HCT116 (cell line): Measurements from ENCODE around the gene FGD5. TPM values are rescaled to one million over a fixed set of nuclear protein-coding genes. Genes with fewer than 3 reads are reported as not detected.

Experiments used
- ATAC-seq: fragments of 200-7000 bp; cut with Tn5 transposase; 2 replicates; pipeline ENCODE4 v1.9.1; 2020; ENCODE audit warnings: mild to moderate bottlenecking, moderate library complexity
- BruUV-seq: library from RNA; stranded (reverse); fragments of 400-500 nt; replicated peaks from 2 replicates; lab custom pipeline; 2021; lab: Mats Ljungman, UMichigan
- CTCF ChIA-PET: fragments of 300-600 bp; sonication (Branson Sonifier 250); formaldehyde crosslinking; loops from one replicate; lab custom pipeline; 2021; ENCODE audit warnings: antibody characterized with exemption; lab: Charles Lee
- POLR2A ChIA-PET: fragments of 300-600, 350-600 bp; sonication (Branson Sonifier 250); formaldehyde crosslinking; loops from one replicate; lab custom pipeline; 2021; ENCODE audit warnings: antibody characterized with exemption; lab: Charles Lee
- RAD21 ChIA-PET, 2 experiments: fragments of 300-600 bp; sonication (Branson Sonifier 250); formaldehyde crosslinking; loops; one replicate each; lab custom pipeline; 2023; ENCODE audit warnings: low total read pairs in 2 of 2; ENCODE audit not compliant: uncharacterized antibody in 2 of 2, unreplicated experiment in 2 of 2, low non-redundant PET in 1 of 2; lab: Charles Lee
- DNase-seq: peaks from one replicate; pipeline ENCODE4 v3.0.0-alpha.2; 2010; ENCODE audit warnings: low read depth, low spot score
- H2AFZ ChIP-seq: fragments of 200-600 bp; shearing (Covaris generic), sonication (generic); 2 replicates; pipeline ENCODE4 v1.6.1; 2017; ENCODE audit warnings: low read depth, mixed run types, mixed read lengths, antibody characterized with exemption, low read length; ENCODE audit not compliant: poor library complexity, severe bottlenecking
- H3K27ac ChIP-seq: 2 replicates; pipeline ENCODE4 v1.5.1; 2012; ENCODE audit warnings: low read depth, low read length
- H3K27me3 ChIP-seq: fragments of 200-600 bp; sonication (generic); 2 replicates; pipeline ENCODE4 v1.6.1; 2016; ENCODE audit warnings: mixed run types, low read length, mixed read lengths; ENCODE audit not compliant: insufficient read depth
- H3K36me3 ChIP-seq, 2 experiments: fragments of 200-500 bp in 1 of 2; fragments of 200-600 bp in 1 of 2; sonication (Bioruptor generic) in 1 of 2; sonication (generic) in 1 of 2; 2 replicates each; pipeline versions ENCODE4 v1.5.1 to v1.6.1; 2014 to 2016; ENCODE audit warnings: low read length in 2 of 2, inconsistent platforms in 1 of 2, mixed read lengths in 1 of 2, mixed run types in 1 of 2; ENCODE audit not compliant: insufficient read depth in 2 of 2, control insufficient read depth in 1 of 2
- H3K4me1 ChIP-seq, 2 experiments: fragments of 200-600 bp in 1 of 2; sonication (generic) in 1 of 2; 2 replicates each; pipeline versions ENCODE4 v1.5.1 to v1.6.1; 2012 to 2017; ENCODE audit warnings: low read length in 2 of 2, inconsistent platforms in 1 of 2, mild to moderate bottlenecking in 1 of 2, mixed read lengths in 1 of 2, mixed run types in 1 of 2, moderate library complexity in 1 of 2; ENCODE audit not compliant: insufficient read depth in 2 of 2, control insufficient read depth in 1 of 2
- H3K4me2 ChIP-seq: fragments of 200-600 bp; sonication (generic); 2 replicates; pipeline ENCODE4 v1.6.1; 2017; ENCODE audit warnings: mixed run types, low read length, mixed read lengths
- H3K4me3 ChIP-seq, 2 experiments: fragments of 200-600 bp in 1 of 2; sonication (generic) in 1 of 2; replicated peaks in 1 of 2; 2 replicates each; pipeline ENCODE4 v1.5.1; 2011 to 2016; ENCODE audit warnings: low read length in 2 of 2, control low read depth in 1 of 2, low read depth in 1 of 2, mild to moderate bottlenecking in 1 of 2, mixed read lengths in 1 of 2, mixed run types in 1 of 2
- H3K79me2 ChIP-seq: fragments of 200-600 bp; sonication (generic); 2 replicates; pipeline ENCODE4 v1.6.1; 2017; ENCODE audit warnings: mild to moderate bottlenecking, mixed run types, low read length, moderate library complexity, mixed read lengths; ENCODE audit not compliant: insufficient read depth
- H3K9ac ChIP-seq: fragments of 200-600 bp; sonication (generic); 2 replicates; pipeline ENCODE4 v1.6.1; 2016; ENCODE audit warnings: low read length, mixed read lengths
- H3K9me2 ChIP-seq: fragments of 200-600 bp; sonication (generic), shearing (Covaris generic); 2 replicates; pipeline ENCODE4 v1.6.1; 2017; ENCODE audit warnings: mixed run types, mild to moderate bottlenecking, moderate library complexity; ENCODE audit not compliant: insufficient read depth
- H3K9me3 ChIP-seq, 2 experiments: fragments of 200-500 bp in 1 of 2; fragments of 200-600 bp in 1 of 2; sonication (Bioruptor generic) in 1 of 2; sonication (generic) in 1 of 2; 2 replicates each; pipeline ENCODE4 v1.6.1; 2014 to 2017; ENCODE audit warnings: low read length in 2 of 2, mixed read lengths in 2 of 2, inconsistent platforms in 1 of 2, low read depth in 1 of 2, mild to moderate bottlenecking in 1 of 2, mixed run types in 1 of 2, moderate library complexity in 1 of 2; ENCODE audit not compliant: control insufficient read depth in 1 of 2, insufficient read depth in 1 of 2
- H4K20me1 ChIP-seq: fragments of 200-600 bp; sonication (generic), shearing (Covaris generic); 2 replicates; pipeline ENCODE4 v1.6.1; 2017; ENCODE audit warnings: mixed run types, mild to moderate bottlenecking, moderate library complexity; ENCODE audit not compliant: insufficient read depth
- CBX3 ChIP-seq: IDR thresholded peaks from 2 replicates; pipeline ENCODE4 v1.6.1; 2012; ENCODE audit warnings: low read depth
- CEBPB ChIP-seq: IDR thresholded peaks from 2 replicates; pipeline ENCODE4 v1.6.1; 2012; ENCODE audit warnings: low read depth
- EGR1 ChIP-seq: IDR thresholded peaks from 2 replicates; pipeline ENCODE4 v1.6.1; 2012; ENCODE audit warnings: low read depth
- ELF1 ChIP-seq: IDR thresholded peaks from 2 replicates; pipeline ENCODE4 v1.6.1; 2012; ENCODE audit warnings: low read depth, borderline replicate concordance
- EZH2 ChIP-seq: fragments of 200-600 bp; sonication (generic); IDR thresholded peaks from 2 replicates; pipeline ENCODE4 v1.6.1; 2017; ENCODE audit warnings: antibody characterized with exemption, mixed run types
- EZH2phosphoT487 ChIP-seq: fragments of 200-600 bp; IDR thresholded peaks from 2 replicates; pipeline ENCODE4 v1.6.1; 2018; ENCODE audit warnings: antibody characterized with exemption, borderline replicate concordance
- FOSL1 ChIP-seq: IDR thresholded peaks from 2 replicates; pipeline ENCODE4 v1.6.1; 2012; ENCODE audit warnings: low read depth
- MAX ChIP-seq: IDR thresholded peaks from 2 replicates; pipeline ENCODE4 v1.6.1; 2012
- POLR2A ChIP-seq: IDR thresholded peaks from 2 replicates; pipeline ENCODE4 v1.7.0; 2011; ENCODE audit warnings: borderline replicate concordance; ENCODE audit not compliant: insufficient read depth, insufficient read length; ENCODE audit errors: extremely low read depth
- POLR2AphosphoS5 ChIP-seq: IDR thresholded peaks from 2 replicates; pipeline ENCODE4 v1.6.1; 2011; ENCODE audit warnings: mild to moderate bottlenecking, low read depth, low read length, moderate library complexity
- RAD21 ChIP-seq: IDR thresholded peaks from 2 replicates; pipeline ENCODE4 v1.6.1; 2012; ENCODE audit warnings: low read depth, mild to moderate bottlenecking
- REST ChIP-seq: IDR thresholded peaks from 2 replicates; pipeline ENCODE4 v1.6.1; 2012; ENCODE audit warnings: low read depth
- SIN3A ChIP-seq: IDR thresholded peaks from 2 replicates; pipeline ENCODE4 v1.6.1; 2012; ENCODE audit warnings: low read depth
- SRF ChIP-seq: IDR thresholded peaks from 2 replicates; pipeline ENCODE4 v1.6.1; 2012; ENCODE audit warnings: low read depth
- YY1 ChIP-seq: IDR thresholded peaks from 2 replicates; pipeline ENCODE4 v1.6.1; 2011; ENCODE audit warnings: low read length, low read depth, moderate library complexity, mild to moderate bottlenecking; ENCODE audit not compliant: insufficient replicate concordance; ENCODE audit errors: extremely low read depth
- ZBTB33 ChIP-seq: IDR thresholded peaks from 2 replicates; pipeline ENCODE4 v1.6.1; 2011; ENCODE audit warnings: mild to moderate bottlenecking, low read length, moderate library complexity; ENCODE audit not compliant: insufficient replicate concordance; ENCODE audit errors: extremely low read depth
- intact Hi-C: fragments of 100-400 bp; cut with micrococcal nuclease; formaldehyde crosslinking; loops from 2 replicates; pipeline ENCODE4 v1.10.0; 2022
- total RNA-seq: library from RNA; stranded (reverse); gene quantifications from one replicate; pipeline ENCODE4 v1.2.1, GENCODE V29; 2021; ENCODE audit not compliant: unreplicated experiment

FGD5 gene
- total RNA-seq, 1 experiment from 2014 or later, result 0.22 TPM

- RAD21 ChIA-PET, result no interaction called here
These were observed 107.8 kb downstream of the FGD5 start for GRCh38 chr3:14926592-14926991.

More at GRCh38 chr3:14926592-14926991, 107.8 kb downstream of the FGD5 start:
- H3K4me3 ChIP-seq, result no peak overlapping the region
- H3K9me3 ChIP-seq, result no peaks in the 10 kb centered on the region
- no peak for ATAC-seq
- H3K27ac ChIP-seq, result no peak overlapping the region
- H3K79me2 ChIP-seq, result no peaks in the 10 kb centered on the region
- no peak overlapping the region for H2AFZ ChIP-seq
- intact Hi-C loops, result loop anchor here (5.0 to 10.0 kb wide), 4 partner anchors 116 to 722 kb away; partner anchors contain the start of gene CAPN7
- ChIA-PET CTCF (interaction anchor here (1.6 to 2.3 kb wide), 3 partner anchors 125 to 478 kb away, joined by 3 to 12 read pairs (median 4); partner anchors contain the start of gene MRPS25), POLR2A (no interaction called here)
- H3K9ac ChIP-seq, result no peak overlapping the region
- no peaks in the 10 kb centered on the region for H3K36me3 ChIP-seq
- H3K4me2 ChIP-seq, result no peak overlapping the region
- TF ChIP-seq EZH2, result no peak
- TF ChIP-seq ELF1, result no peak
- no peak for TF ChIP-seq ZBTB33
- no peak for TF ChIP-seq MAX
- no peak for TF ChIP-seq SIN3A
- no peak for TF ChIP-seq EGR1
- no peak for TF ChIP-seq POLR2A
- no peak for TF ChIP-seq YY1
- no peak for TF ChIP-seq CBX3
- no peak for TF ChIP-seq POLR2AphosphoS5
- TF ChIP-seq EZH2phosphoT487, result no peak
- TF ChIP-seq CEBPB, result no peak
- TF ChIP-seq RAD21, result no peak
- TF ChIP-seq FOSL1, result no peak
- no peak for TF ChIP-seq REST
- TF ChIP-seq SRF, result no peak
- no TSS peak for BruUV-seq
- peaks cover 0 to 3% of the 10 kb centered on the region in 2 experiments; a peak in 1 of 4 replicates for H3K4me1 ChIP-seq
- H4K20me1 ChIP-seq, result no peaks in the 10 kb centered on the region
- H3K9me2 ChIP-seq, result no peaks in the 10 kb centered on the region
- H3K27me3 ChIP-seq, result no peaks in the 10 kb centered on the region
- DNase-seq, result no peak
